ENCODE results near the gene ACE.
A peak's percentile ranks its signal among the peaks of the same experiment; 100 is the strongest.

Gene ACE

GRCh38 chr17:63476854-63477479, at the start of gene ACE:
TSS of gene ACE (plus strand) at chr17:63477061. CDS start at chr17:63477095, 34 bp downstream.
- peak; percentile 25 for DNase-seq (ENCODE audit: low read depth)

DNA sequence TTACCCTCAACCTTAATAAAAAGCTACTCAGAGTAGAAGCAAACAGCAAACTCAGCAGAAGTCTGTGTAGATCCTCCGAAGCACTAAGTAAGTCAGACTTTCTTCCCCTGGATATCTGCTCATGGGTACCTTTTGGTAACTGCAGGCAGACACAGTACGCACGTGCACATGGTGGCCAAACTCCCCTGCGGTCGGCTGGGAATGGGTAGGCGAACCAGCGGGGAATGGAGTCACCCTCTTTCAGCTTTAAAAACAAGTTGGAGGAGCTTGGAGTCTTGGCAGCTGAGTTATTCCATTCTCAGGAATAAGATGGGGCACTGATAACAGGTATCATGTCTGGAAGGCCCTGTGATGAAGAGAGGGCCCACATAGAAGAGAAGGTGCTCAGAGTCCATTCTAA, 47.1 kb upstream of the ACE start:
- no peak for DNase-seq (ENCODE audit: low read depth)

DNA sequence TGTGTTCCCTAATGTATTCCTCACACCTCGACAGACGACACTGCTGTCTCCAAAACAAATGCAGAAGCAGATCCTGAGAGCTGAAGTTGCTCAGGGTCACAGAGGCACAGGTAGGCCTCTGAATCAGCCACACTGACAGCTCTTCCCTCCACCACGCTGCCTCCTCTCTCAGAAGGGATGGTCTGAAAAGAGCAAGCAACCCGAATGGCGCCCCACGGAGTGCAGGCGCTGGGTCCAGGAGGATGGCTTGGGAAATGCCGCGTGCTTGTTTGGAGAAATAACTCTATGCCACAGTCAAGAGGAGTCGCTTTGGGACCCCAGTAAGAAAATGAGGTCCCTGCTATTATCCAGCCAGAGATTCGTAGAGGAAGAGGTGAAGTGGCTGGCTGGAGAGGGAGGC, 46.6 kb upstream of the ACE start:
- no peak for DNase-seq (ENCODE audit: low read depth)

DNA sequence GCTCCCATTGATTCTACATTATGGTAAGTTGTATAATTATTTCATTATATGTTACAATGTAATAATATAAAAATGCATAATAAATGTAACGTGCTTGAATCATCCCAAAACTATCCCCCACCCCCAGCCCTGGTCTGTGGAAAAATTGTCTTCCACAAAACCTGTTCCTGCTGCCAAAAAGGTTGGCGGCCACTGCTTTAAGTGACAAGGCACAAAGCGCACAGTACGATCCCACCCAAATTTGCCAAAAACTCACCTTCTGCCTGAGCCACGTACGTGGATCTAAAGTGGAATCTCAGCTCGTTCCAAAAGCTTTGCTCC, 45.3 kb upstream of the ACE start:
- DNase-seq (ENCODE audit: low read depth), result no peak

GRCh38 chr17:63431939-63432804, 44.7 kb upstream of the ACE start:
- no peak for DNase-seq (ENCODE audit: low read depth)

DNA sequence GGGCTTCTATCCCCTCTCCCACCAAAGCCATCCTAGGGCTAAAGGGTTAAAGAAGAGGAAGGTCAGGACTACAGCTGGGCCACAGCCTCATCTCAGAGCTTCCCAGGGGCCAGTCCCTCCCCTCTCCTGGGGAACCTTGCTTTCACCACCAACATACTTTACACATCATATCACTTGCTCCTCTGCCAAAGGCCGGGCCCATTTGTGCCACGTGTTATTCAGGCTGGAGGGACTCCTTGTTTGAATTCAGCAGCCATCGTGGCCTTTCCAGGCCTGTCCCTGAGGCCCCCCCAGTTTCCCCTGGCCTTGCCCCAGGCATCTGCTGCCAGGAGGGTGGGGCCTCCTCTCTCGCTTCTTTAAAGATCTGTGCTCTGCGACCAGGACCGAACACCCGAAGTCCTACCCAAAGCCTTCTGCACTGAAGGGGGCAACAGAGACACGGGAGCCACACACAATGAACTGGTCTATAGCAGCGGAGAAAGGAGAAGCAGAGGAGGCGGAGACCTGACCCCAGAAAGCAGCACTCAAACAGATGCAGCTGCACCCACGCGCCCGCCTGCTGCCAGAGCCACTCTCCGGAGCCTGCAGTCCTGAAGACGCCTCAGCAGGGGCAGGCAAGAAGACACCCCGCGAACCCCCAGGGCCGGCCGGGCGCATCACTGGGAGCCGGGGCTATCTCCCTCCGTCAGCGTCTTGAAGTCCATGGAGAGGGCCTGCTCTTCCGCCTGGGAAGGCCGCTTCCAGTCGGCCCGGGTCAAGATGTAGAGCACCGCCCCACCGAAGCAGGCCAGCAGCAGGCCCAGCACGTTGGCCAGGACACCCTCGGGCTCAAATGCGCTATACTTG, 42.9 kb upstream of the ACE start:
- DNase-seq (ENCODE audit: low read depth), result no peak

GRCh38 chr17:63434951-63435571, 41.8 kb upstream of the ACE start:
- DNase-seq (ENCODE audit: low read depth), result peak; percentile 36

GRCh38 chr17:63435681-63436522, 41.0 kb upstream of the ACE start:
- no peak for DNase-seq (ENCODE audit: low read depth)

- DNase-seq (ENCODE audit: low read depth), result no peak
These were observed 40.2 kb upstream of the ACE start for GRCh38 chr17:63436523-63437110.

- DNase-seq (ENCODE audit: low read depth), result no peak
These were observed 39.4 kb upstream of the ACE start for GRCh38 chr17:63437287-63438091.

DNA sequence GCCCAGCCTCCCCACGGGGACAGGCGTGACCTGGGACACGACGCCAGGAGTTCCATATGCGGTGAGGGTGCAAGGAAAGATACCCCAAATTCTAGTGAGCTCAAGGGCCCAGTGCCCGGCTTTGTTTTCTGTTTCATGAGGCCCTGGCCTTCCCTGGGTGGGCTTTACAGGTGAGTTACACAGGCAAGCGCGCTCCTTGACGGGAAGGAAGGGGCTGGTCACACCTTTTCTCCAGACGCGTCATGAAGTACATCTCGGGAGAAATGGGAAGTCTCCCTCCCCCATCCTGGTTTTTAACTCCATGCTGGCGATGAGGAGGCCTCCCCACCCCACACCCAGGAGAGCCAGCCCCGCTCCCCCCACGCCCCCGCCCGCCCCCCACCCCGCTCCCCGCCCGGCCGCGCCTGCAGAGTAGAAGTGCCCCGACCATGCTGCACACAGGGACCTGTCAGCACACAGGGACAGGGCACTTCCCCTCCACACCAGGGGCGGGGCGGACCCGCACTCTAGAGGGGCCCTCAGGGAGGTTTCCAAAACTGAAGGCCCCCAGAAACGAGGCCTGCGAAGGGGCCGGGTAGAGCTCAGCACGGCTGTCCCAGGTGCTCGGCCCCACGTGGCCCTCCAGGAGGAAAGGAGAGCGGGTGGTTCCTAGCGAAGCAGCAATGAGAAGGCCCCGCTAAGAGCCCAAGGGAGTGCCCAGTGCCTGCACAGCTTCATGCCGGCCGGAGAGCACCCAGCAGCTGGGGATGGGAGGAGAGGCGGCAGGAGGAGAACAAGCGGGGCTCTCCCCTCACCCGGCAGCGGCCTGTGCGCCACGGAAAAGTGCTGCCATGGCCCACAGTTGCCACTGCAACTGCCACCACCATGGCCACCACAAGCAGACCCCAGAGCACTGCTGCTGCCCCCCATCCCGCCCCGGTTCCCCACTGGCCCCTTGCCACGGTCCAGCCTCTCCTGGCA, 38.5 kb upstream of the ACE start:
- DNase-seq (ENCODE audit: low read depth), result no peak

- no peak for DNase-seq (ENCODE audit: low read depth)
These were observed 37.2 kb upstream of the ACE start for GRCh38 chr17:63439687-63440086.

- DNase-seq (ENCODE audit: low read depth), result no peak
These were observed 36.6 kb upstream of the ACE start for GRCh38 chr17:63440127-63440769.

GRCh38 chr17:63440770-63441335, 36.0 kb upstream of the ACE start:
- DNase-seq (ENCODE audit: low read depth), result no peak

DNA sequence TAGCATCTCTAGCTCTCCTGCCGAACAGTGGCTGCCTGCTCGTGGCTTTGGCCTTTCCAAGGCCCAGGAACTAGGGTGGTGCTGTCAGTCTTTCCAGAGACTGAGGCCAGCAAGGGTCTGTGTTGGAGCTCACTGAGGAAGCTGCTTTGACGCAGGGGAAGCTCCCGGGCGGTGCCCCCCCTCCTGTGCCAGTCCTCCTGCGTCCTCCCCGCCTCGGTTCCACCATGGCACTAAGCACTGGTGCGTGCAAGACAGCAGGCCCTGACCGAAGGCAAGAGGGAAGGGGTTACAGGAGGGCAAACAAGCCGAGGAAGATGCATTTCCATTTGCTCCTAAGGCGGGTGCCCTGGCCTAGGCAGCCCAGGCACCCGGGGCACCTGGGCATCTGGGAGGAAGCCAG, 35.2 kb upstream of the ACE start:
- DNase-seq (ENCODE audit: low read depth), result no peak

GRCh38 chr17:63442074-63442473, 34.8 kb upstream of the ACE start:
- no peak for DNase-seq (ENCODE audit: low read depth)

DNA sequence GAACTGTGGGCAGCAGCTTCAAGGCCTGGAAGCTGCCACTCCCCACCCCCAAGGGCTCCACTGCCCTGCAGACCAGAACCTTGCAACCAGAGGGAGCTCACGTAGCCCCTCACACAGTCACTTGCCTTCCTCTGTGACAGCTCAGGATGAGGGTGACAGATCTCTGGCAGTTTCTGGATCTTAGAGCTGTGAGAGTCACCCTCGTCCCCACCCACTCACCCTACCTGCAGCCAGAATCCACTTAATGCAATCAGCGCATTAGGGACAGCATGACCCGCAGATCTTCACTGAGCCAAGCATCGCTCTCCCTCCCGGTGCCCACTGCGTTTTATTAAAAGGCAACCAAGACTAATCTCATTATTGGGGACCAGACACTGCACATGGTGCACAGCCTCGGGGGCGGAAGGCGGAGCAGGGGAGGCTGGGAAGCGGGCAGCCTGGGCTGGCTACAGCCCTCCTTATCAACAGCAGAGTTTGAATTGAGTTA, 34.3 kb upstream of the ACE start:
- DNase-seq (ENCODE audit: low read depth), result no peak

DNA sequence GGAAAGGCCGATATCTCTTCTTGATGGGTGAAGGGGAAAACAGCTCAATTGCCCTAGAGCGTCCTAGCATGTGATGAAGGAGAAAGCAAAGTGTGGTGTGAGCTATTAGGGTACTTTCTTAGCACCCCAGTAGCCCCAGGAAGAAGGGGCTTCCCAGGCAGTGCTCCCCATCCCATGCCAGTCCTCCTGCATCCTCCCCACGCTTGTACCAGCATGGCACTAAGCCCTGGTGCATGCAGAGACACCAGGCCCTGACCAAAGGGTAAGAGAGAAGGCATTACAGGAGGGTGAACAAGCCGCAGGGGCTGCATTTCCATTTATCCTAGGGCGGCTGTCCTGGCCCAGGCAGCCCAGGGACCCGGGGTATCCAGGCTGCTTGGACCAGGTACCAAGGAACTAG, 33.8 kb upstream of the ACE start:
- DNase-seq (ENCODE audit: low read depth), result no peak
